ENCODE measurements around the gene RGMA.

- TF ChIP-seq, protein P1, sequence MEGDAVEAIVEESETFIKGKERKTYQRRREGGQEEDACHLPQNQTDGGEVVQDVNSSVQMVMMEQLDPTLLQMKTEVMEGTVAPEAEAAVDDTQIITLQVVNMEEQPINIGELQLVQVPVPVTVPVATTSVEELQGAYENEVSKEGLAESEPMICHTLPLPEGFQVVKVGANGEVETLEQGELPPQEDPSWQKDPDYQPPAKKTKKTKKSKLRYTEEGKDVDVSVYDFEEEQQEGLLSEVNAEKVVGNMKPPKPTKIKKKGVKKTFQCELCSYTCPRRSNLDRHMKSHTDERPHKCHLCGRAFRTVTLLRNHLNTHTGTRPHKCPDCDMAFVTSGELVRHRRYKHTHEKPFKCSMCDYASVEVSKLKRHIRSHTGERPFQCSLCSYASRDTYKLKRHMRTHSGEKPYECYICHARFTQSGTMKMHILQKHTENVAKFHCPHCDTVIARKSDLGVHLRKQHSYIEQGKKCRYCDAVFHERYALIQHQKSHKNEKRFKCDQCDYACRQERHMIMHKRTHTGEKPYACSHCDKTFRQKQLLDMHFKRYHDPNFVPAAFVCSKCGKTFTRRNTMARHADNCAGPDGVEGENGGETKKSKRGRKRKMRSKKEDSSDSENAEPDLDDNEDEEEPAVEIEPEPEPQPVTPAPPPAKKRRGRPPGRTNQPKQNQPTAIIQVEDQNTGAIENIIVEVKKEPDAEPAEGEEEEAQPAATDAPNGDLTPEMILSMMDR (IDR thresholded peaks at IDR 0.05; ENCODE audit: insufficient read depth, low read depth, low read length) = no peak
- no peak for TF ChIP-seq EZH2 (IDR thresholded peaks at IDR 0.05; ENCODE audit: insufficient read depth, low read length)
Observed at GRCh38 chr15:93029836-93030429, 59.1 kb downstream of the RGMA start.
